ENCODE data around the gene LRMDA. TPM values are rescaled to one million over a fixed set of nuclear protein-coding genes. Genes with fewer than 3 reads are reported as not detected.

The LRMDA gene
- total RNA-seq, 1 donor from 2014 or later, result 0.19 TPM

DNA sequence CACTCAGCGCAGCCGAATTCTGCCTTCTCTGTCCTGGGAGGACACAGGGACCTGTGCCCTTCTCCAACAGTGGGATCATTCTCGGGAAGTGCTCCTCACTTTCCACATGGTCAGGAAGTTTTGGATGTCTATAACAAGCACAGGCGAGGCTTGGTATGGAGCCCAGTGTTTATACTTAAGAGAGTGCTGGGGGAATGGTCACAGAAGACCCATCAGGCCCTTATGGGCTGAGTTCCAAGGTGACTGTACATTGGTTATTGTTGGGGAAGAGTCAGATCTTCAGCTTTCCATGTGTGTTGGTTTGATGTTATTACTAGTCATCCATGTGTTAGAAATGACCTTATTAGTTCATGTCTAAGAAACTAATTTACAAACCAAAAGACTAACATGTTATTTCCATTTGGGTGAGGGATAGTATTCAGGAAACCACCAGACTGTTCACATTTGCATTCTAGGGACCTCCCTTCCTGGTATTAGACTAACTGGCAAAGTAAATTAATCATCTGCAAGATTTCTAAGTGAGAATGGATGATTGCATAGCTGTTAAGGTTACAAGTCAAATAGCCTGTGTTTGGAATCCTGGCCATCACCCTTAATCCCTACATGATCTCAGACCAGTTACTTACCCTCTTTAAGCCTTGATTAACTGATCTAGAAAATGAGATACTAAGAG, 834.2 kb downstream of the LRMDA start:
- Mint-ChIP-seq H3K27ac (ENCODE audit: unreplicated experiment) (no peak overlapping the region), H3K36me3 (ENCODE audit: unreplicated experiment) (peaks cover under 1% of the 10 kb centered on the region), H3K4me1 (ENCODE audit: unreplicated experiment) (peaks cover 4% of the 10 kb centered on the region), H3K27me3 (ENCODE audit: unreplicated experiment) (peaks cover 3% of the 10 kb centered on the region), H3K4me3 (ENCODE audit: unreplicated experiment) (no peak overlapping the region), H3K9me3 (ENCODE audit: unreplicated experiment) (peaks cover 4% of the 10 kb centered on the region)
- TF ChIP-seq, protein P1, sequence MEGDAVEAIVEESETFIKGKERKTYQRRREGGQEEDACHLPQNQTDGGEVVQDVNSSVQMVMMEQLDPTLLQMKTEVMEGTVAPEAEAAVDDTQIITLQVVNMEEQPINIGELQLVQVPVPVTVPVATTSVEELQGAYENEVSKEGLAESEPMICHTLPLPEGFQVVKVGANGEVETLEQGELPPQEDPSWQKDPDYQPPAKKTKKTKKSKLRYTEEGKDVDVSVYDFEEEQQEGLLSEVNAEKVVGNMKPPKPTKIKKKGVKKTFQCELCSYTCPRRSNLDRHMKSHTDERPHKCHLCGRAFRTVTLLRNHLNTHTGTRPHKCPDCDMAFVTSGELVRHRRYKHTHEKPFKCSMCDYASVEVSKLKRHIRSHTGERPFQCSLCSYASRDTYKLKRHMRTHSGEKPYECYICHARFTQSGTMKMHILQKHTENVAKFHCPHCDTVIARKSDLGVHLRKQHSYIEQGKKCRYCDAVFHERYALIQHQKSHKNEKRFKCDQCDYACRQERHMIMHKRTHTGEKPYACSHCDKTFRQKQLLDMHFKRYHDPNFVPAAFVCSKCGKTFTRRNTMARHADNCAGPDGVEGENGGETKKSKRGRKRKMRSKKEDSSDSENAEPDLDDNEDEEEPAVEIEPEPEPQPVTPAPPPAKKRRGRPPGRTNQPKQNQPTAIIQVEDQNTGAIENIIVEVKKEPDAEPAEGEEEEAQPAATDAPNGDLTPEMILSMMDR (IDR thresholded peaks at IDR 0.05), result no peak
- no peak for DNase-seq (ENCODE audit: extremely low spot score, unreplicated experiment)

DNA sequence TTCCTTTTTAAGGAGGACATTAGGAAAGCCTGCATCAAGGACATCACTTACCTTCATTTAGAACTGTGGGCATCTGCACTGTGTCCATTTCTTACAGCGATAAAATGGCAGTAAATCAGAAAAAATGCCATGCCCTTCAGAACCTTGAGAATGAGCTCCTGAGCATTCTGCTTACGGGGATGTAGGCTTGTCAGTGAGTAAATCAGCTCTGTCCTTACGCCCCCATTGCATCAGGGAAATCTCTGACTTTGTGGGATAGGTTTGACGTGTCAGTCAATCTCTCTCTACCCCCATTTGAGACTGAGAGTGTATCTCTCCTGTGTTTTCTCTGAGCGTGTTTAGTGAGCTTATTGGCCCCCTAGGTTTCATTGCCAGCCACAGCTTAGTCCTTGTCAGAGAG, 837.1 kb downstream of the LRMDA start:
- Mint-ChIP-seq H3K4me3 (ENCODE audit: unreplicated experiment) (no peak overlapping the region), H3K36me3 (ENCODE audit: unreplicated experiment) (no peaks in the 10 kb centered on the region), H3K9me3 (ENCODE audit: unreplicated experiment) (peaks cover 3% of the 10 kb centered on the region), H3K27me3 (ENCODE audit: unreplicated experiment) (peaks cover 9% of the 10 kb centered on the region), H3K4me1 (ENCODE audit: unreplicated experiment) (peaks cover 4% of the 10 kb centered on the region), H3K27ac (ENCODE audit: unreplicated experiment) (no peak overlapping the region)
- DNase-seq (ENCODE audit: extremely low spot score, unreplicated experiment), result no peak
- TF ChIP-seq, protein P1 (IDR thresholded peaks at IDR 0.05), result no peak

DNA sequence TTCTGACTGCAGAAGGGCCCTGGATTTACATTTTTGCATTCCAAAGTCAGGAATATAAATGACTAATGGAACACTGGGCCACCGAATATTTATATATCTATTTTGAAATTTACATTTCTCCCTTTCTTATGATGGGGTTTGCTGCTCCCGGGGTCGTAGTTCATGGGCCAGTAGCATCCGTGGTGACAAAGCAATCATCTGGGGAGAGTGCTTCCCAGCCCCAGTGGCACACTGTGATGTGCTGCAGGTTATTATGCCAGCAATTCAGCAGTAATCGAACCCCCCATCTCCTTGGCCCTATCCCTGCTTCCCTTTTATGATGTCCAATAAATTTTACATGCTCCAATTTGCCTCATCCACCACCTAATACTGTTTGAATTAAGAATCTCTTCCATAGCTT, 837.5 kb downstream of the LRMDA start:
- Mint-ChIP-seq H3K4me1 (ENCODE audit: unreplicated experiment) (peaks cover 4% of the 10 kb centered on the region), H3K36me3 (ENCODE audit: unreplicated experiment) (no peaks in the 10 kb centered on the region), H3K27ac (ENCODE audit: unreplicated experiment) (no peak overlapping the region), H3K4me3 (ENCODE audit: unreplicated experiment) (no peak overlapping the region), H3K9me3 (ENCODE audit: unreplicated experiment) (peaks cover 6% of the 10 kb centered on the region), H3K27me3 (ENCODE audit: unreplicated experiment) (peaks cover 9% of the 10 kb centered on the region)
- no peak for DNase-seq (ENCODE audit: extremely low spot score, unreplicated experiment)
- TF ChIP-seq, protein P1 (IDR thresholded peaks at IDR 0.05), result no peak

DNA sequence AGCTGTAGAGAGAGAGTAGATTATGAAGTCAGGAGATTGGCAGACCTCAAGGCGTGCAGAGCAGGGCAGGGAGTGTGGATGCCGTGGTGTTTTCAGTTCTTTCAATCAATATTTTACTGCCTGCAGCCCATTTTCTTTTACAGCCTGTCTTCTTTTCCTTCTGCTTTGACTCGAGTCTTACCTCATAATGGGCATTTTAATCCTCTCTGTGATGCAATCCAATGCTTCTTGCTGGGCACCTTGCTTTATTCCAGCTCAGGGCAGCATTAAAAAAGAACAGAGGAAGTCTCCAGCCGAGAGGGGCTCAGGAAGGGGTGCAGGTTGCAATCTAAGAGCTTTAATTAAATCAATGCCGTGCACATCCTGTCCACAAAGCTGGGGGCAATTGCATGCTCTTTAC, 839.0 kb downstream of the LRMDA start:
- H3K4me3 Mint-ChIP-seq (ENCODE audit: unreplicated experiment), result no peak overlapping the region
- peaks cover 9% of the 10 kb centered on the region for H3K27me3 Mint-ChIP-seq (ENCODE audit: unreplicated experiment)
- peaks cover 21% of the 10 kb centered on the region for H3K9me3 Mint-ChIP-seq (ENCODE audit: unreplicated experiment)
- no peak for DNase-seq (ENCODE audit: extremely low spot score, unreplicated experiment)
- no peaks in the 10 kb centered on the region for H3K4me1 Mint-ChIP-seq (ENCODE audit: unreplicated experiment)
- TF ChIP-seq, protein P1 (IDR thresholded peaks at IDR 0.05), result no peak
- no peak overlapping the region for H3K27ac Mint-ChIP-seq (ENCODE audit: unreplicated experiment)
- H3K36me3 Mint-ChIP-seq (ENCODE audit: unreplicated experiment), result peaks cover 3% of the 10 kb centered on the region

DNA sequence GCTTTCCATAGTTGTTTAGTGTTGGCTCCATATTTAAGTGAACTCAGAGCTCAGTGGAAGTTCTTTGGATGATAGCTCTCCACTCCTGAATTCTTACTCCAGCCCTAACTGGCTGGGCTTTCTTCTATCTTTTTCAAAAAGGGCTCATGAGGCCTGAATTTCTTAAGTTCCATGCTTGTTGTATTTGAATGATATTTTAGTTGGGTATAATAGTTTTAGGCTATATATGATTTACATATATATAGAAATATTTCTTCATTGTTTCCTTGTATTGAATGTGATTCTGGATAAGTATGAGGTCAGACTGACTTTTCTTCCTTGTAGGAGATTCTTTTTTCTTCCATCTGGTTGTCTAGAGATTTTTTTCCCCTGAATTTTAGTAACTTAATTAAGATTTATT, 843.5 kb downstream of the LRMDA start:
- TF ChIP-seq, protein P1 (IDR thresholded peaks at IDR 0.05), result no peak
- peaks cover 10% of the 10 kb centered on the region for H3K36me3 Mint-ChIP-seq (ENCODE audit: unreplicated experiment)
- no peak overlapping the region for H3K27ac Mint-ChIP-seq (ENCODE audit: unreplicated experiment)
- peaks cover 26% of the 10 kb centered on the region for H3K9me3 Mint-ChIP-seq (ENCODE audit: unreplicated experiment)
- no peak overlapping the region for H3K4me3 Mint-ChIP-seq (ENCODE audit: unreplicated experiment)
- DNase-seq (ENCODE audit: extremely low spot score, unreplicated experiment), result no peak
- peaks cover 9% of the 10 kb centered on the region for H3K27me3 Mint-ChIP-seq (ENCODE audit: unreplicated experiment)
- peaks cover 4% of the 10 kb centered on the region for H3K4me1 Mint-ChIP-seq (ENCODE audit: unreplicated experiment)
